GM21723 (cell line): ENCODE results near the gene MTHFSD.

Experiments
- ATAC-seq: cut with Tn5 transposase; IDR thresholded peaks from one replicate; pipeline ENCODE4 v1.9.1; 2021; ENCODE audit warnings: mild to moderate bottlenecking, moderate library complexity; ENCODE audit not compliant: unreplicated experiment

The MTHFSD gene

DNA sequence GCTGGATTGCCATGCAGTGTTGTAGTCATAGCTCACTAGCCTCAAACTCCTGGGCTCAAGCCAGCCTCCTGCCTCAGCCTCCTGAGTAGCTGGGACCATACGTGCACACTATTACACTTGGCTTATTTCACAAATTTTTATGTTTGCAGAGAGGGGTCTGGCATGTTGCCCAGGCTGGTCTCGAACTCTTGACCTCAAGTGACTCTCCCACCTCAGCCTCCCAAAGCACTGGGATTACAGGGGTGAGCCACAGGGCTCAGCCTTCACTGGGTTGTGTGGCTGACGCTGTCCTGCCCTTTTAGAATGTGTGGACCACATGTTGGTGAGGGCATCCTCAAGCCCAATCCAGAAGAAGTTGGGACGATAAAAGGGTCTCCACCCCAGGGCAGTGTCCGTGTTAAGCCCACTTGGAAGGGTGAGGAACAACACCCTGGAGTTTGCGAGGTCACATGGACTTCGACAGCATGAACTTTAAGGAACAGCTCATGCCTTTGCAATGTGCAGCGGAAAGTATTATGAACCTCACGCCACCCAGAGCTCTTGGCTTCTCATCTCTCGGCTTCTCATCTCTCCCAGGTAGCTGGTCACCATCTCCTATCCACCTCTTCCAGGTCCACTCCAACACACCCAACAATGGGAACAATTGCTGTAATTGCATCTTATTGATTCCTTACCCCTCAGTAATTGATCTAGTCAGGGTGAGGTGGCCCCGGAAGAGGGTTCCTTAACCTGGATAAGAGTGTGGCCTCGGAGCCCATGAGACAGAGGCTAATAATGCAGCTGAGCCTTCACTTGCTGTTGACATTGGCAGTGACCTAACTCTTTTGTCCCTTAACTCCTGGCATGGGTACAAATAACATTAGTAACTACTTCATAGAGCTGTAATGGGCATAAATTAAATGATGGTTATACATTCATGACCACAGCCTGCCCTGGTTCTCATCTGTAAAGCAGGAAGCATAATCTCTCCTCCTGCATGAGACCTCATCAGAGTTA is 30.0 kb upstream of the MTHFSD start:
- ATAC-seq: no peak

GRCh38 chr16:86584071-86584685 is 29.1 kb upstream of the MTHFSD start:
- no peak for ATAC-seq

DNA sequence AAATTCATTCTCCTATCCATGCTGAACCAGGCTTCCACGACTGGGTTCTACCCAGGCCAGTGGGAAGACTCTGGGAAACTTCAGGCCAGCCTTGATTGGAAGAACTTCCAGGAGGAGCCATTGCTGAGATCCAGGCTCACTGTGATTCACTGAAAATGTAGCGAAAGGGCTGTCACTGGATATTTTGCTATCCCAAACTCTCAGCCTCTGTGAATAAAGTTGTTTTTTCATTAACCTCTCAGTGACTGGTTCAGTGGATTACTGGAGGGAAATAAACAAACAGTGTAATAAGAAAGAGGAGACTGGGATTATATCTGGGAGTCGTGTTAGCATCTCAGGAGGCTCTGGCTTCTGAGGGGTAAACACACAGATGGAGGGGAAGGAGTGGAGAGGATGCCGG is 26.4 kb upstream of the MTHFSD start:
- no peak for ATAC-seq

DNA sequence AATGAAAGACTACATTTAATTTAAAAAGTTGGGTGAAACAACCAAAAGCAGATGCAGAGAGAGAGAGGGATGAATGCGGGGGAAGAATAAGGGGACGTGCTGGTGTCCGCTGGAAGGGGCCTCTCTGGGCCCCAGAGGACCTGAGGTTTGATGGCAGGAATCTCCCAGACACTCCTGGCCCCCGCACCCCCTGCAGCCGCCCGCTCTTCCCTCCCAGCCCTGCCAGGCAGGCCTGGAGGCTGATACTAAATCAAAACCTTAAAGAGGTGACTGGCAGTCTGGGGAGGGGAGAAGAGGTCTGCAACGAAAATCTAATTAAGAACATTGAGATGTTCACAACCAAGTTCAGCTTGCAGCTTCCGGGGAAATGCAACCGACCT is 25.7 kb upstream of the MTHFSD start:
- ATAC-seq: no peak

DNA sequence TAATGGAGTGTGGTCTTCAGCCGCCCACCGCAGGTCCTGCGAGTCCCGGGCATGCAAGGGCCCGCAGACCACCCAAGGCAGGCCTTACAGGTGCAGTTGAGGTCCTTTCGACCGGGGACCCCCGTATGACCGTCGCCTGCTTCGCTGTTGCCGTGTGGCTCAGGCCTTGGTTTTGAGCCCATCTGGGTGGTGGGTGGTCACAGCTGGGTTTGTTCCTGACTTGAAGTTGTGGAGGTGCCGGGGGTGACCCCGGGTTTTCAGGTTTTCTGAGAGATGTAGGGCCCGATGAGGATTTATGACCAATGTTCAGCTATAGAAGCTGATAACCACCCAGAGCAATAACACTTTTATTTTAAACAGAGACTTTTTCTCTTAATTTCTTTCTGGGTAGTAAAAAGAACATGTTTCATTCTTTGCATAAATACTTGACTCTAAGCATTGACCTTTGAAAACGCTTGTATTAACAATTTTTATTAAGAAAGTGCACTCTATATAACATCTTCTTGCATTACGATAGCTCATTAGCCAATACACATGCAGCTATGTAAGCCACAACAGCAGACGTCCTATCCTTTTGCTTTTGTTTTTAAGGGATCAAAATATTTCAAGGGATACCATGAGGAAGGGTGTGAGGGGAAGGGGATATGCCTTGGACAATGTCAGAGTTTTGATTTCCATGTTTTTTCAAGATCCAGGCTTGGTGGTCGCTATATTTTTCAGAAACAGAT is 25.2 kb upstream of the MTHFSD start:
- no peak for ATAC-seq

DNA sequence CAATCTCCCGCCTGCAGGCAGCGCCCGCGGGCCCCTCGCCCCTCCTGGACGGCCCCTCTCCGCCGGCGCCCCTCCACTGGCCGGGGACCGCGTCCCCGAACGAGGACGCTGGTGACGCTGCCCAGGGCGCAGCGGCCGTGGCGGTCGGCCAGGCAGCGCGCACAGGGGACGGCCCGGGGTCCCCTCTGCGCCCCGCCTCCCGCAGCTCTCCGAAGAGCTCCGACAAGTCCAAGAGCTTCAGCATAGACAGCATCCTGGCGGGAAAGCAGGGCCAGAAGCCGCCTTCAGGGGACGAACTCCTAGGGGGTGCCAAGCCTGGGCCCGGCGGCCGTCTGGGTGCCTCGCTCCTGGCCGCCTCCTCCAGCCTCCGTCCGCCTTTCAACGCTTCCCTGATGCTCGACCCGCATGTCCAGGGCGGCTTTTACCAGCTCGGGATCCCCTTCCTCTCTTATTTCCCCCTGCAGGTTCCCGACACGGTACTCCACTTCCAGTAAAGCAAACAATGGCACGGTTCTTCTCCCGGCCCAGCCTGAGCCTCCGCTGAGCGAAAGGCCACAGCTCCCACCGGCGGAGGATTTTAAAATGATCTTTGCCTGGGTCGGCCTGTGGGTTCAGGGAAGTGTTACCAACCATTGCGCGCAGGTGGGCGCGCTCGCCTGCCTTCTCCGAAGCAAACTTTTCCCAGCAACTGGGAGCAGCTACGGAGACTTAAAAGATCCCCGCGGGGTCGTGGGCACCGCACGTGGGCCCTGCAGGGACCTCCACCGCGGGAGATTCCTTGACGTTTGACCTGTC is 24.4 kb upstream of the MTHFSD start:
- no peak for ATAC-seq

DNA sequence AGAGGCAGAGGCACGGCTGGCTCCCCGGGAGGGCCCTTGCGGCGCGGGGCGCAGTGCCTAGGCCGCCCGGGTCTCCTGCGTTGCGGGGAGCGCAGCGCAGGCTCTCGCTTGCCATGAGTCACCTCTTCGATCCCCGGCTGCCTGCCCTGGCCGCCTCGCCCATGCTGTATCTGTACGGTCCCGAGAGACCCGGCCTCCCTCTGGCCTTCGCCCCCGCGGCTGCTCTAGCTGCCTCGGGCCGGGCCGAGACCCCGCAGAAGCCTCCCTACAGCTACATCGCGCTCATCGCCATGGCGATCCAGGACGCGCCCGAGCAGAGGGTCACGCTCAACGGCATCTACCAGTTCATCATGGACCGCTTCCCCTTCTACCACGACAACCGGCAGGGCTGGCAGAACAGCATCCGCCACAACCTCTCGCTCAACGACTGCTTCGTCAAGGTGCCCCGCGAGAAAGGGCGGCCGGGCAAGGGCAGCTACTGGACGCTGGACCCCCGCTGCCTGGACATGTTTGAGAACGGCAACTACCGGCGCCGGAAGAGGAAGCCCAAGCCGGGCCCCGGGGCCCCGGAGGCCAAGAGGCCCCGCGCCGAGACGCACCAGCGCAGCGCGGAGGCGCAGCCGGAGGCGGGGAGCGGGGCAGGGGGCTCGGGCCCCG is 23.7 kb upstream of the MTHFSD start:
- ATAC-seq: no peak

DNA sequence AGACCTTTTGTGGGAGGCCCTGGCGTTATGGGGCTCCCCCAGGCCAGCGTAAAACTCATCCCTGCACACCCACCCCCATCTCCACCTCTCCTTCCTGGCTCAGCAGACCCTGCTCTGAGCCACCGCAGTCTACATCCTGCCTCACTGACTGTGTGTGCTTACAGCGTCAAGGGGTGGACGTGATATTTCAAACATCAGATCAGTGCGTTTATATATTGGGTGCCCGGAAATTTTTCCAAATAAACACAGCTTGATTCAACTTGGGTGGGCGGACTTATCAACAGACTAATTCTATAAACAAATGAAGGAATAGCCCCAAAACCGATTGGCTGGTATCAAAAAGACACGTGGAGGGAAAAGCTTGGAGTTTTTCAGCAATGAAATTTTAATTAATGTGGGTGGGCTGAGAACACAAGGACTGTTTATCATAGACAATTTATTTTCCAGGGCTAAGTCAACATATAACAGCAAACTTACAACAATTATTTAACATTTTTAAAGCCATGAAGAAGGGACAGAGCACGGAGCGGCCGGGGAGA is 23.1 kb upstream of the MTHFSD start, which contains the start of gene FOXL1:
Gene FOXL1 (plus strand): TSS at position 489 of the 539 bp plus-strand sequence. CDS start 175 bp downstream, outside the sequence.
- no peak for ATAC-seq

DNA sequence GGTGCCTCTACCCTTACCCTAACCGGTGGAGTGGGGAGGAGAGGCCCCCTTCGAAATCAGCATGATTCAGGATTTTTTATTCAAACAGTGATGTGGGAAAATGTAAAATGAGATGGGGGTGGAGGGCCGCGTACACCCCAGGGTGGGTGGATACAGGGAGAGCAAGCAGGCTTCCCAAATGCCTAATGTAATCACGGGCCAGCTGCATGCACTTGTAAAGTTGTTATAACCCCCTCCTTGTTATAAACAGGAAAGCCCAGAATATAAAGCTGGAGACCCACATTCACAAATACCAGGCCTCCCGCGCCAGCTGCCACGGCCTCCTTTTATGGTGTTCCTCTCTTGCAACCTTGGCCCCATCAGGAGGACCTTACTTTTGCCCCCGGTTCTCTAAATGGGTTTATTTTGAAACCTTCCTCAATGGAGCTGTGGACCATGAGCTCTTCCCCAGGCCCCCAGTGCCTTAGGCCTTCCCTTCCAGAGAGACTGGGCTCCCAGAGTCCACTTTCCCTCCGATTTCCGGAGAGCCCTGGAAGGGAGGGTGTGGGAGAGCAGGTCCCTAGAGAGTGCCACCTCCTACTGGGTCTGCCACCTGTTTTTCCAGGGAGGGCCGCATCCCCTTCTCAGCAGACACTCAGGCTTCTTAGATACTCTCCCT is 22.4 kb upstream of the MTHFSD start:
- no peak for ATAC-seq

DNA sequence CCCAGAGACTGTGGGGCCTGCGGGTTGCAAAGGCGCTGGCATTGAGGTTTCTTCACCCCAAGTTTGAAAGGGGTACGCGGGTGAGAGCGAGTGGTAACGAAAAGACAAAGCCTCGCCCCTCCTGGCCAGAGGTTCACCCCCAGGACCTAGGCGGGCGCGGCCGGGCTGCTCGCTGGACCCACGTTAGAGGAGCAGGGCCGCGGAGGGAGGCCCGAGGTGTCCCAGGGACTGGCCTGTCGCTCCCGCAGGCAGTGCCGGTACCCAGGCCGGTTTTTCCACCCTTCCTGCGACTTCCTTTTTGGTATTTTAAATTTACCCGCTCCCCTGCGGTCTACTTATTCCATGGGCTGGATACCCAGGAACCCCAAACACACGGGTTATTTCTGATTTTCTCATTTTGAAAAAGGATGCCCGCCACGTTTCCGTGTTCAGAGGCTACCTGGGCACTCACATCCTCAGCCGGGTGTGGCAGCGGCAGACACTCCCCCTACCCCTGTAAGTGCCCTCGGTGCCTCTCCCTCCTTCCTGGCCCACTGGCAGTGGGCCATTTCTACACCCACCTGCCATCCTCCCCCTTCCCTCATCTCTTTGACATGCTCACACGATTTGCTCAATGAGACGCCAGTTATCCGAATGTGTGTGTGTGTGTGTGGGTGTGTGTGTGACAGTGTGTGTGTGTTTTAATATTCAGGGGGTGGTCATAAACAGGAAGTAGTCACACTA is 21.7 kb upstream of the MTHFSD start:
- no peak for ATAC-seq

DNA sequence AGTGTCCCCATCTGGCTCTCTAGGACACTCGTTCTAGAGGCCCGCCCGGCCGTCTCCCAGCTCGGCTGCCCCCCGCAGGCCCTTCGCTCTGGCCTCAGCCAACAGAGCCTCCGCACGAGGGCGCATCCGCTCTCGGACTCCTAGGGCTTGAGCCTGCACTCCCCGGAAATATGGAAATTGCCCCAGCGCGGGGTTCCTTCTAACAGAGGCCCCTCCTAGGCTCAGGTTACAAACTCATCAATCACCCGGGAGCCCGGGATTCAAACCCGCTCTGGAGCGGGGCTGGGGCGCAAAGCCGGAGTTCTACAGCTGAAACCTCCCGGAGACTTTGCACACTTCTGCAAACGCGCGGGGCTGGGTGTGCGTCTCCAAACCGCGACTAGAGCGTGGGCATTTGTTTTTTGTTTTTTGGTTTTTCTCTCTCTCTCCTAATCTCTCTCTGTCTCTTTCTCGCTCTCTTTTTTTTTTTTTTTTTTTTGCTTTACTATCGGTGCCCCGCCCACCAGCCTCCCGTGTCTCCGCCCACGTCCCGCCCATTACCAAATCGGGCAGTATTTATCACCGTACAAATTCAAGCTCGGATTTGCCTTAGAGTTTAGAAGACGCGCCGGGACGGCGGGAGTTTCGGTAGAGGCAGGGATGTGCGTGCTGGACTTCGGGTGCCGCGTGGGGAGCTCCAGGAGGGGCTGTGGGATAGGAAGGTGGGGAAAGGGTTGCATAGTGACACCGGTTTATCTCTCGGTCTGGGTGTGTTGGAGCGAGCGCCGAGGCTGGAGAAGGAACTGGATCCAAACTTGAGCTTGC is 20.9 kb upstream of the MTHFSD start:
- ATAC-seq: no peak

DNA sequence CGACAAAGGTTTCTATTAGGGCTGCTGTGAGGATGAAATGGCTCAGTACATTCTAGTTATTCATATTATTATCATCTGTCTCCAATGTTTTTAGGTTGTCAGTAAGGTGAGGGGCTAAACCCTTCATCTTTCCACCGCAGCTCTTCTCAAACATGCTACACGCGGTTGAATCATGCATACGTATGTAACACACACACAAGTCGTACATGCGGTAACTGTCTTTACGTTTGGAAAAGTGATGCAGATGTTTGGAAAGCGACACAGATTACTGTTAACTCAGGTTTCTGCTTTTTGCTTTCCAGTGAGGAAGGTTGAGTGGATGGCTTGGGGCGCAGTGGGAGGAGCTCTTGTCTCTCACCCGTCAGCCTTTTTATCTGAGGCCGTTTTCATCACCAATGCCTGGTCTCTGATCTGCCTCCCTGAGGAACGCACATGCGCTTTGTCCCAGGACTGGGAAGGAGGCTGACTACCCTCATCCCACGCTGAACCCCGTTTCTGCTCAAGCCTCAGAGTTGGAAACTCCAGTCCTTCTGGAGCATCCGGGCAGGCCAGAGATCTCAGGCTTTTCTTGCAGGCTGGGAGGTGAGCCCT is 20.2 kb upstream of the MTHFSD start:
- no peak for ATAC-seq

GRCh38 chr16:86574646-86575045 is 19.6 kb upstream of the MTHFSD start:
- ATAC-seq: no peak

DNA sequence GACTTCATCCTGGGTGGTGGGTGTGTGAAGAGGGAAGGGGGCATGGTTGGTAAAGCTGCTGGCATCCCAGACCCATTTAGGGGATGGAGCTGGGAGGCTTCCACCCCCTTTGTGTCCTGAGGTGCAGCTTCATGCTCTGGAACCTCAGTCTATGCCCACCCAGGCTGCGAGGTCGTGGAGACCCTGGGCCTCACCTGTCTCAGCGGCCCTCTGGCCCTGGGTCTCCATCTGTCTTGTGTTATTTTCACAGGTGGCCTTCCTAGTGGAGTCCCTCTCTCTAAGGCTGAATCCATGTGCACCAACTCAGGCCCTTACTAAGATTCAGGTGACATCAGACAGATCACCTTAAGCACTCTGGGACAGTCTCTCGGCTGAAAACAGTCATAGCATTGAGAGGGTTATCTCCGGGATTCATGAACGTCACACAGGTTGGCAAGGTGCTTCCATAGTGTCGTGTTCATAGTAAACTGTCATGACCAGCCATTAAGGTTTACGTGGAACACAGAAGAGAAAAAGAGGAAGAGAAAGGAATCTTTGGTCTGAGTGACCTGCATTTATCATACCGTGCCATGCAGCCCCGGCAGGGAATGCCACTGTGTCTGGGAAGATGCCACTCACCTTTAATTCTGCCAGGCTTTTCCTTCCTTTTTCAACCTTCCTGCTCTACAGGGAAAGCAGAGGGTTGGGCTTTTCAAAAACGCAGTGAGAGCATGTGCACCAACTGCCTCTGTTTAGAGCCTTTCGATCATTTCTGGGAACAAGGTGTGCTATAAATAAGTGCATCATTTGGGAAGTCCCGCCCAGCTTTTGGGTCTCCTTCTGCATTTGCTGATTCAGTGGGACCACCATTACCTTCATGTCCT is 18.8 kb upstream of the MTHFSD start:
- ATAC-seq: no peak

- ATAC-seq: no peak
Observed at GRCh38 chr16:86573215-86573614, 18.2 kb upstream of the MTHFSD start.

GRCh38 chr16:86572606-86573005 is 17.6 kb upstream of the MTHFSD start:
- ATAC-seq: no peak
